Measurements from ENCODE around the gene AMOTL2. TPM values are rescaled to one million over a fixed set of nuclear protein-coding genes. Genes with fewer than 3 reads are reported as not detected.

The AMOTL2 gene
- total and polyA plus RNA-seq, 2 donors (not counting 1 experiment from before 2014, with no cell fraction given), result not detected

GRCh38 chr3:134331811-134332199 lies 42.4 kb downstream of the AMOTL2 start:
- no peak overlapping the region for H3K4me2 ChIP-seq (replicated peaks; ENCODE audit: low read depth, low read length, poor library complexity, severe bottlenecking)
- WGBS (ENCODE audit: insufficient coverage), result no CpG with 5 or more reads among the region's 5 CpGs
- no peak overlapping the region for H3K9ac ChIP-seq (ENCODE audit: low read length)

More at GRCh38 chr3:134331811-134332199, 42.4 kb downstream of the AMOTL2 start:
- H3K27ac ChIP-seq (ENCODE audit: low read length in 2 of 2), result no peak overlapping the region
- CTCF ChIA-PET, result no interaction called here
- H3K36me3 ChIP-seq (replicated peaks in 1 of 2; ENCODE audit: control extremely low read depth in 1 of 2, control insufficient read depth in 1 of 2, extremely low read depth in 1 of 2, insufficient read depth in 2 of 2, low read length in 1 of 2), result no peaks in the 10 kb centered on the region
- ATAC-seq (ENCODE audit: low read depth), result no peak
- intact Hi-C loops (cut with micrococcal nuclease), result no loop called here
- DNase-seq, result no peak
- H3K79me2 ChIP-seq (ENCODE audit: control insufficient read depth, insufficient read depth, low read length), result no peaks in the 10 kb centered on the region
- H3K4me3 ChIP-seq (ENCODE audit: control extremely low read depth in 1 of 5, extremely low read depth in 1 of 5, insufficient read depth in 1 of 5, low read depth in 2 of 5, low read length in 4 of 5), result no peak overlapping the region
- no peak overlapping the region for H3K27ac Mint-ChIP-seq
- no peaks in the 10 kb centered on the region for H3K9me3 Mint-ChIP-seq (ENCODE audit: insufficient read depth)
- no peaks in the 10 kb centered on the region for H3K4me1 ChIP-seq (ENCODE audit: control insufficient read depth in 2 of 2, insufficient read depth in 2 of 2, low read length in 2 of 2)
- TF ChIP-seq EZH2 (IDR thresholded peaks at IDR 0.05; ENCODE audit: borderline replicate concordance, insufficient read depth, low read depth, low read length, poor library complexity, severe bottlenecking), result no peak
- TF ChIP-seq CTCF (IDR thresholded peaks at IDR 0.05), result no peak
- POLR2A ChIA-PET, result no interaction called here
- H3K27me3 Mint-ChIP-seq, result peaks cover 9% of the 10 kb centered on the region
- no peaks in the 10 kb centered on the region for H4K20me1 ChIP-seq (ENCODE audit: control insufficient read depth, insufficient read depth, low read length, poor library complexity, severe bottlenecking)
- H3K4me1 Mint-ChIP-seq, result no peaks in the 10 kb centered on the region
- peaks cover 0 to 5% (median 0%) of the 10 kb centered on the region in 4 experiments for H3K27me3 ChIP-seq (replicated peaks in 1 of 4; ENCODE audit: control extremely low read depth in 1 of 4, control insufficient read depth in 3 of 4, insufficient read depth in 4 of 4, low read length in 3 of 4)
- H3K4me3 Mint-ChIP-seq, result no peak overlapping the region
- no peaks in the 10 kb centered on the region for H3K9me3 ChIP-seq (ENCODE audit: control extremely low read depth in 1 of 3, control insufficient read depth in 2 of 3, insufficient read depth in 1 of 3, low read length in 2 of 3)
- H2AFZ ChIP-seq (ENCODE audit: insufficient read depth, low read depth, low read length, poor library complexity, severe bottlenecking), result no peak overlapping the region
